ENCODE results near the gene PRRC2A.
A peak's percentile ranks its signal among the peaks of the same experiment; 100 is the strongest.

PRRC2A gene

GRCh38 chr6:31575952-31576685 lies 44.4 kb upstream of the PRRC2A start:
- TF ChIP-seq, protein P1, sequence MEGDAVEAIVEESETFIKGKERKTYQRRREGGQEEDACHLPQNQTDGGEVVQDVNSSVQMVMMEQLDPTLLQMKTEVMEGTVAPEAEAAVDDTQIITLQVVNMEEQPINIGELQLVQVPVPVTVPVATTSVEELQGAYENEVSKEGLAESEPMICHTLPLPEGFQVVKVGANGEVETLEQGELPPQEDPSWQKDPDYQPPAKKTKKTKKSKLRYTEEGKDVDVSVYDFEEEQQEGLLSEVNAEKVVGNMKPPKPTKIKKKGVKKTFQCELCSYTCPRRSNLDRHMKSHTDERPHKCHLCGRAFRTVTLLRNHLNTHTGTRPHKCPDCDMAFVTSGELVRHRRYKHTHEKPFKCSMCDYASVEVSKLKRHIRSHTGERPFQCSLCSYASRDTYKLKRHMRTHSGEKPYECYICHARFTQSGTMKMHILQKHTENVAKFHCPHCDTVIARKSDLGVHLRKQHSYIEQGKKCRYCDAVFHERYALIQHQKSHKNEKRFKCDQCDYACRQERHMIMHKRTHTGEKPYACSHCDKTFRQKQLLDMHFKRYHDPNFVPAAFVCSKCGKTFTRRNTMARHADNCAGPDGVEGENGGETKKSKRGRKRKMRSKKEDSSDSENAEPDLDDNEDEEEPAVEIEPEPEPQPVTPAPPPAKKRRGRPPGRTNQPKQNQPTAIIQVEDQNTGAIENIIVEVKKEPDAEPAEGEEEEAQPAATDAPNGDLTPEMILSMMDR (IDR thresholded peaks at IDR 0.05; ENCODE audit: low read depth, low read length), result no peak
- peak in 1 of 2 donors; percentile 33 for DNase-seq (ENCODE audit: low read depth in 2 of 2)
- H3K4me3 ChIP-seq (replicated peaks in 1 of 2; ENCODE audit: low read depth in 2 of 2, low read length in 2 of 2), result no peak overlapping the region

DNA sequence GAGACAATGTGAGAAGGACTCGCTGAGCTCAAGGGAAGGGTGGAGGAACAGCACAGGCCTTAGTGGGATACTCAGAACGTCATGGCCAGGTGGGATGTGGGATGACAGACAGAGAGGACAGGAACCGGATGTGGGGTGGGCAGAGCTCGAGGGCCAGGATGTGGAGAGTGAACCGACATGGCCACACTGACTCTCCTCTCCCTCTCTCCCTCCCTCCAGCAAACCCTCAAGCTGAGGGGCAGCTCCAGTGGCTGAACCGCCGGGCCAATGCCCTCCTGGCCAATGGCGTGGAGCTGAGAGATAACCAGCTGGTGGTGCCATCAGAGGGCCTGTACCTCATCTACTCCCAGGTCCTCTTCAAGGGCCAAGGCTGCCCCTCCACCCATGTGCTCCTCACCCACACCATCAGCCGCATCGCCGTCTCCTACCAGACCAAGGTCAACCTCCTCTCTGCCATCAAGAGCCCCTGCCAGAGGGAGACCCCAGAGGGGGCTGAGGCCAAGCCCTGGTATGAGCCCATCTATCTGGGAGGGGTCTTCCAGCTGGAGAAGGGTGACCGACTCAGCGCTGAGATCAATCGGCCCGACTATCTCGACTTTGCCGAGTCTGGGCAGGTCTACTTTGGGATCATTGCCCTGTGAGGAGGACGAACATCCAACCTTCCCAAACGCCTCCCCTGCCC lies 43.5 kb upstream of the PRRC2A start:
- H3K4me3 ChIP-seq (replicated peaks in 1 of 2; ENCODE audit: low read depth in 2 of 2, low read length in 2 of 2), result no peak overlapping the region
- DNase-seq (ENCODE audit: low read depth in 2 of 2), result no peak
- TF ChIP-seq, protein P1 (IDR thresholded peaks at IDR 0.05; ENCODE audit: low read depth, low read length), result no peak

GRCh38 chr6:31577579-31577966 lies 42.9 kb upstream of the PRRC2A start:
- TF ChIP-seq, protein P1 (IDR thresholded peaks at IDR 0.05; ENCODE audit: low read depth, low read length), result no peak
- H3K4me3 ChIP-seq (replicated peaks in 1 of 2; ENCODE audit: low read depth in 2 of 2, low read length in 2 of 2), result no peak overlapping the region
- DNase-seq (ENCODE audit: low read depth in 2 of 2), result no peak

- TF ChIP-seq, protein P1 (IDR thresholded peaks at IDR 0.05; ENCODE audit: low read depth, low read length), result no peak
- no peak overlapping the region for H3K4me3 ChIP-seq (replicated peaks in 1 of 2; ENCODE audit: low read depth in 2 of 2, low read length in 2 of 2)
- no peak for DNase-seq (ENCODE audit: low read depth in 2 of 2)
These were observed 42.1 kb upstream of the PRRC2A start for GRCh38 chr6:31578184-31579118.

- no peak for DNase-seq (ENCODE audit: low read depth in 2 of 2)
- H3K4me3 ChIP-seq (replicated peaks in 1 of 2; ENCODE audit: low read depth in 2 of 2, low read length in 2 of 2), result no peak overlapping the region
- TF ChIP-seq, protein P1 (IDR thresholded peaks at IDR 0.05; ENCODE audit: low read depth, low read length), result no peak
These were observed 41.4 kb upstream of the PRRC2A start for GRCh38 chr6:31579119-31579505.

DNA sequence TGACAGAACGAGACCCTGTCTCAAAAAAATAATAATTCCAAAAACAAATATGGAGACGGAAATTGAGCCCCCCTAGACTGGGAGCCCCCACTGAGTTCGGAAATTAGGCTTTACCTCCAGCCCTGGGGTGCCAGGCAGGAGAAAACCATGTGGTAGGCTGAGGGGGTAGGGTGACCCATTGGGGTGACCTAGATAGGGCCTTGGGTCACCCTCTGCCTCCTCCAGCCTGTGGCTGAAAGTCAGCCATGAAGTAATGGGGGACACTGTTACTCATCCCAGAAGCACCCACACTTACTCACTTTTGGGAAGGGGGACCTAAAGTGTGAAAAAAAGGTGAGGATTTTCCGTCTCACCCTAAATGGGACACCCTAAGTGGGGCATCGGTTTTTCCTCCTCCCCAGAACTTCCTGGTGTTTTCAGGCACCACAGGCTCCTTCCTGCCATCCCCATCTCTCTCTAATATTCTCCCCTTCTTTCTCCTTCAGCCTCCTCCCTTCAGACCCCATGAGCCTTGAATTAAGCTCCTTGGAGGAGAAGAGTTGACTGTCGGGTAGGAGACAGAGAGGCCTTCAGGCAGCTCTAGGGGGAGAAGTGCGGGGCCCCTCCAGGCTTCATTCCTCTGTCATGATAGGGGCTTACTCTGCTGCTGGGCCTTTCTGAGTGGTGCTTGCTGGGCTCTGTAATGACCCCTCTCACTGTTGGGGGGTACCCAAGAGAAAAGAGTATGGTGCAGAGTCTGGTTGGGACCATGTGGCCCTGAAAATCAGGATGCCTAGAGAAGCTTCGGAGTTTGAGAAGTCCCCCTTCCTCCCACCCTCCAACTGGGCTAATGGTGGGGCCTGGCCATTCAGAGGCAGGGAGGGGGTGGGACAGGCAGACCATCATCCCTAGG lies 40.7 kb upstream of the PRRC2A start:
- H3K4me3 ChIP-seq (replicated peaks in 1 of 2; ENCODE audit: low read depth in 2 of 2, low read length in 2 of 2), result no peak overlapping the region
- TF ChIP-seq, protein P1 (IDR thresholded peaks at IDR 0.05; ENCODE audit: low read depth, low read length), result no peak
- no peak for DNase-seq (ENCODE audit: low read depth in 2 of 2)

All from cardiac fibroblast (primary cell).